ENCODE measurements around the gene EIF4H.

Gene EIF4H

DNA sequence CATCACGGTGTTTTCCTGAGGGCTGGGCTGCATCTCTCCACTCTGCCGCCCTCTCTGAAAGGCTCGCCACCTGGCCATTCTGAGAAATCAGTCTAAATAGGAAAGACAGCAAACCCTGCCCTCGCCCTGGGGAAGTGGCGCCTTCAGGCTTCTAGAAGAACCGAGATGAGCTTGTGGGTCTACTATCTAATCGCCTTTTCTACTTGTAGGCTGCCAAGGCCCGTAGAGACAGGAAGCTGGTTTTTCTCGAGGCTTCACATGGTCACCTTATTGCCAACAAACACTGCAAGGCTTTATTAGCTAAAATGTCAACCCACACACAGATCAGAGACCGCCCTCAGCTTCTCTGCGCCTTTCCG, 57.1 kb downstream of the EIF4H start:
- Histone ChIP-seq H3K27ac (peak overlapping the region; percentile 33 to 99 (median 97); a peak in 21 of 22 replicates), H3K9ac (peak overlapping the region in 9 of 11 experiments; percentile 7 to 77 (median 73); a peak in 18 of 22 replicates)

GRCh38 chr7:74233655-74234285, 59.6 kb downstream of the EIF4H start:
- Histone ChIP-seq H3K9ac (0 out of 22 replicates have a peak overlapping the region, but pooled peaks of 1 of the 11 experiments have one; percentile 4), H3K27ac (peak overlapping the region in 6 of 11 experiments; percentile 23 to 58 (median 42); a peak in 8 of 22 replicates), H4K20me1 (no peaks in the 10 kb centered on the region), H3K4me3 (no peak overlapping the region), H3K9me3 (replicated peaks in 1 of 11) (peaks cover 0 to 16% (median 5%) of the 10 kb centered on the region in 11 experiments; a peak in 9 of 22 replicates), H3K27me3 (no peaks in the 10 kb centered on the region), H3K4me1 (peaks cover 67 to 97% (median 88%) of the 10 kb centered on the region in 10 experiments), H3K36me3 (peaks cover 50 to 99% (median 97%) of the 10 kb centered on the region in 11 experiments), H3K4me2 (peak overlapping the region in 2 of 11 experiments; percentile 24 to 41; a peak in 4 of 22 replicates)
- TF ChIP-seq Cebpa-rat (IDR thresholded peaks at IDR 0.05): no peak

More for the DNA sequence above, 57.1 kb downstream of the EIF4H start:
- Histone ChIP-seq H3K27me3 (no peaks in the 10 kb centered on the region), H3K36me3 (peaks cover 42 to 94% (median 86%) of the 10 kb centered on the region in 11 experiments), H3K9me3 (replicated peaks in 1 of 11) (peaks cover 0 to 16% (median 5%) of the 10 kb centered on the region in 11 experiments; a peak in 9 of 22 replicates), H3K4me3 (no peak overlapping the region), H4K20me1 (no peaks in the 10 kb centered on the region), H3K4me2 (peak overlapping the region; percentile 63 to 90 (median 81)), H3K4me1 (peaks cover 62 to 97% (median 84%) of the 10 kb centered on the region in 10 experiments)
- no peak for TF ChIP-seq Cebpa-rat (IDR thresholded peaks at IDR 0.05)

DNA sequence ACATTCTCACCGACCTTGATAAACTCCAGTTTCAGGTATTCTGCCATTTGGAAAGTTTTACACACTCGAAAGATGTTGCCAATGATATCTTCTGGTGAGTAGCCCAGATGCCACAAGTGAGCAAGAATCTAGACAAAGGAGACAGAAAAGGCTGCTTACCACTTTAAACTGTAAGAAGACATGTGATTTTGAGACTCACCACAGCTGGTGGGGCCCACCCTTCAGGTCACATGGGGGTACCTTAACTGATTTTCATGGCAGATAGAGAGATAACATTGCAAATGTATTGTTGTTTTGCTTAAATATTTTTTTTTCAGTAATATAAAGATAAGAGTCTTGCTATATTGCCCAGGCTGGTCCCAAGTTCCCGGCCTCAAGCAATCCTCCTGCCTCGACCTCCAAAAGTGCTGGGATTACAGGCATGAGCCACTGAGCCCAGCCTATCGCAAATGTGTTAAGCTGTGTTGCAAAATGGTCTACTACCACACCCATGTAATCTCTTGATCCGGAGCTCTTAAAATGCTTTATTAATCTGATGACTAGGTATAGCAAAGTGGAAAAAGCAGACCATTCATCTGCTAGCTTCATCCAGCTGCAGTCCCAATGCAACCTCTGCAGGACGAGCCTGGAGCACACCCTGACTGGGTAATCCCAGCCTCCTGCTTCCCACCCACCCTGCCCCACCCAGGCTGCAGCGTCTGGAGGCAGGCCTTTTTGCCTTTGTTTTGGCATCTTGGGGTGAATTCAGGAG, 61.5 kb downstream of the EIF4H start:
- peak overlapping the region; percentile 74 to 99 (median 92); a peak in 21 of 22 replicates for H3K4me2 ChIP-seq
- H3K4me3 ChIP-seq: no peak overlapping the region
- peak overlapping the region in 3 of 11 experiments; percentile 2 to 20 (median 20); a peak in 3 of 22 replicates for H3K9ac ChIP-seq
- no peaks in the 10 kb centered on the region for H3K27me3 ChIP-seq
- H3K9me3 ChIP-seq (replicated peaks in 1 of 11): peaks cover 0 to 3% (median 2%) of the 10 kb centered on the region in 11 experiments; a peak in 7 of 22 replicates
- H3K4me1 ChIP-seq: peaks cover 67 to 97% (median 88%) of the 10 kb centered on the region in 10 experiments
- H3K27ac ChIP-seq: peak overlapping the region in 8 of 11 experiments; percentile 12 to 89 (median 30); a peak in 12 of 22 replicates
- peaks cover 69 to 100% (median 97%) of the 10 kb centered on the region in 11 experiments for H3K36me3 ChIP-seq
- TF ChIP-seq Cebpa-rat (IDR thresholded peaks at IDR 0.05): no peak
- H4K20me1 ChIP-seq: no peaks in the 10 kb centered on the region

GRCh38 chr7:74236284-74236683, 62.1 kb downstream of the EIF4H start:
- H3K36me3 ChIP-seq: peaks cover 69 to 100% (median 98%) of the 10 kb centered on the region in 11 experiments
- H3K9me3 ChIP-seq (replicated peaks in 1 of 11): no peaks in the 10 kb centered on the region
- H3K4me1 ChIP-seq: peaks cover 67 to 97% (median 88%) of the 10 kb centered on the region in 10 experiments
- no peak for TF ChIP-seq Cebpa-rat (IDR thresholded peaks at IDR 0.05)
- no peak overlapping the region for H3K4me3 ChIP-seq
- peak overlapping the region; percentile 74 to 99 (median 92) for H3K4me2 ChIP-seq
- H3K9ac ChIP-seq: peak overlapping the region in 6 of 11 experiments; percentile 1 to 43 (median 26); a peak in 4 of 22 replicates
- H3K27me3 ChIP-seq: no peaks in the 10 kb centered on the region
- peaks cover 0 to 1% (median 0%) of the 10 kb centered on the region in 11 experiments; a peak in 1 of 22 replicates for H4K20me1 ChIP-seq
- H3K27ac ChIP-seq: peak overlapping the region in 8 of 11 experiments; percentile 6 to 89 (median 44); a peak in 13 of 22 replicates

- Histone ChIP-seq H3K4me2 (peak overlapping the region; percentile 85 to 99 (median 93)), H3K36me3 (peaks cover 57 to 95% (median 91%) of the 10 kb centered on the region in 11 experiments), H3K27ac (peak overlapping the region in 10 of 11 experiments; percentile 72 to 89 (median 84); a peak in 18 of 22 replicates), H4K20me1 (peaks cover 0 to 8% (median 0%) of the 10 kb centered on the region in 11 experiments; a peak in 1 of 22 replicates), H3K9ac (peak overlapping the region in 9 of 11 experiments; percentile 46 to 80 (median 74); a peak in 14 of 22 replicates), H3K4me3 (peak overlapping the region in 3 of 10 experiments; percentile 7 to 45 (median 28); a peak in 4 of 20 replicates), H3K4me1 (peaks cover 84 to 96% (median 92%) of the 10 kb centered on the region in 10 experiments), H3K27me3 (no peaks in the 10 kb centered on the region), H3K9me3 (replicated peaks in 1 of 11) (no peaks in the 10 kb centered on the region)
- no peak for TF ChIP-seq Cebpa-rat (IDR thresholded peaks at IDR 0.05)
Observed at GRCh38 chr7:74240482-74240881, 66.3 kb downstream of the EIF4H start.

DNA sequence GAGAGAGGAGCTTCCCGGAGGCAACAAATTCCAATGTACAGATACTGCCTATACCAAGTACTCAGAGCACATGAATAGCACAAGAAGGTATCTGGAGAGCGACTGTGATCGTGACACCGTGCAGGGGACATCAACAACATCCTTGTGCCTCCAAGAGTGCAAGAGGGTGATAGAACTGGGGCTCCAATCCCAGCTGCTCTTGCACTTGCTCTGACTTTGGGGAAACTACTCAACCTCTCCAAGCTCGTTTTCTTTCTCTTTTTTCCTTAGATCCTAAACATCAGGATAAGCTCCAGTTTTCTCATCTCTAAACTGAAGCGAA, 67.9 kb downstream of the EIF4H start:
- H4K20me1 ChIP-seq: peaks cover 0 to 8% (median 0%) of the 10 kb centered on the region in 11 experiments; a peak in 1 of 22 replicates
- peaks cover 54 to 96% (median 92%) of the 10 kb centered on the region in 11 experiments for H3K36me3 ChIP-seq
- H3K27ac ChIP-seq: peak overlapping the region in 9 of 11 experiments; percentile 72 to 89 (median 85); a peak in 17 of 22 replicates
- peak overlapping the region; percentile 85 to 99 (median 93) for H3K4me2 ChIP-seq
- peak overlapping the region; percentile 23 to 53 (median 44); a peak in 16 of 20 replicates for H3K4me3 ChIP-seq
- TF ChIP-seq Cebpa-rat (IDR thresholded peaks at IDR 0.05): no peak
- H3K9ac ChIP-seq: peak overlapping the region in 10 of 11 experiments; percentile 42 to 80 (median 72); a peak in 18 of 22 replicates
- no peaks in the 10 kb centered on the region for H3K27me3 ChIP-seq
- H3K4me1 ChIP-seq: peaks cover 73 to 81% (median 78%) of the 10 kb centered on the region in 10 experiments
- H3K9me3 ChIP-seq (replicated peaks in 1 of 11): no peaks in the 10 kb centered on the region

DNA sequence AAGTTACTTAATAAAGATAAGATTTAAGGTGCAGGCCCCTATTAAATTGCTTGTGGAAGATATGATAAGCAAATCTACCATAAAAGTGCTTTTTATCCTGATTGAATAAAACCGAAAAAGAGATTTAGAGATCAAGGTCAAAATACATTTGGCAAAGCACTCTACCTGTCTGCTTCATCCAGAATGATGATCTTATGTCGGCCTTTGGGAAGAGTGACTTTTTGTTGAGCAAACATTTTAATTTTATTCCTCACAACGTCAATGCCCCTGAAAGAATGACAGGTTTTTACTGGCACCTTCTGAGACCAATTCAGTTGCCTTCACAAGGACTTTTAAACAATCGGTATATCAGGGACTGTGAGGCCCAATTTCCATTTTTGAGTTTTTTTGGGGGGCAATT, 72.3 kb downstream of the EIF4H start:
- peaks cover 29 to 79% (median 42%) of the 10 kb centered on the region in 10 experiments for H3K4me1 ChIP-seq
- peaks cover 73 to 96% (median 92%) of the 10 kb centered on the region in 11 experiments for H3K36me3 ChIP-seq

More for the DNA sequence above, 72.3 kb downstream of the EIF4H start:
- Histone ChIP-seq H3K9ac (peak overlapping the region in 4 of 11 experiments; percentile 1 to 41 (median 2); a peak in 1 of 22 replicates), H3K9me3 (replicated peaks in 1 of 11) (no peaks in the 10 kb centered on the region), H4K20me1 (peaks cover 0 to 5% (median 0%) of the 10 kb centered on the region in 11 experiments; a peak in 2 of 22 replicates), H3K4me2 (0 out of 22 replicates have a peak overlapping the region, but pooled peaks of 1 of the 11 experiments have one; percentile 3), H3K4me3 (no peak overlapping the region), H3K27me3 (no peaks in the 10 kb centered on the region), H3K27ac (peak overlapping the region in 2 of 11 experiments; percentile 1 to 3; a peak in 1 of 22 replicates)
- TF ChIP-seq Cebpa-rat (IDR thresholded peaks at IDR 0.05): no peak
